ENCODE results near the gene OR52N5. TPM values are rescaled to one million over a fixed set of nuclear protein-coding genes. Genes with fewer than 3 reads are reported as not detected.

The OR52N5 gene
- not detected for total RNA-seq

DNA sequence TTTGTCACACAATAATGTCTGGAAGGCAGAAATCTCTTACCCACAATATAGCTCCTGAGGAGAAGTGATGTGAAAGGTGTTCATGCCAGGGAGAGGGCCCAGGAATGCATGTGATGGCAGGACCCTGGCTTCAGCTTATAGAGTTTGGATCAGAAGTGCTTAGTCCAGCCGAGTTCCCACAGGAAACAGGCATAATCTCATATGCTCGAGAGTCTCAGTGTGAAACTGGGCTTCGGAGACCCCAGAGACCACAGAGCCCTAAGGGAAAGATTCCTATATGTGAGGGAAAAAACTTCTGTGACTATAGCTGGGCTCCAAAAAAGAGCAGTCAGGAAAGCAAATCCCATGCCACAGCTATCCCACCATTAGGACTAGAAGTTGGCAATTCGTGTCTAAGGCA lies at the start of gene OR52N5:
OR52N5 (minus strand) TSS at position 101 of the 400 bp plus-strand sequence. CDS start 4,721 bp downstream, outside the sequence.
- no peak for TF ChIP-seq POLR2A (IDR thresholded peaks at IDR 0.05)
- TF ChIP-seq, protein P1, sequence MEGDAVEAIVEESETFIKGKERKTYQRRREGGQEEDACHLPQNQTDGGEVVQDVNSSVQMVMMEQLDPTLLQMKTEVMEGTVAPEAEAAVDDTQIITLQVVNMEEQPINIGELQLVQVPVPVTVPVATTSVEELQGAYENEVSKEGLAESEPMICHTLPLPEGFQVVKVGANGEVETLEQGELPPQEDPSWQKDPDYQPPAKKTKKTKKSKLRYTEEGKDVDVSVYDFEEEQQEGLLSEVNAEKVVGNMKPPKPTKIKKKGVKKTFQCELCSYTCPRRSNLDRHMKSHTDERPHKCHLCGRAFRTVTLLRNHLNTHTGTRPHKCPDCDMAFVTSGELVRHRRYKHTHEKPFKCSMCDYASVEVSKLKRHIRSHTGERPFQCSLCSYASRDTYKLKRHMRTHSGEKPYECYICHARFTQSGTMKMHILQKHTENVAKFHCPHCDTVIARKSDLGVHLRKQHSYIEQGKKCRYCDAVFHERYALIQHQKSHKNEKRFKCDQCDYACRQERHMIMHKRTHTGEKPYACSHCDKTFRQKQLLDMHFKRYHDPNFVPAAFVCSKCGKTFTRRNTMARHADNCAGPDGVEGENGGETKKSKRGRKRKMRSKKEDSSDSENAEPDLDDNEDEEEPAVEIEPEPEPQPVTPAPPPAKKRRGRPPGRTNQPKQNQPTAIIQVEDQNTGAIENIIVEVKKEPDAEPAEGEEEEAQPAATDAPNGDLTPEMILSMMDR (IDR thresholded peaks at IDR 0.05): no peak
- no peak within 1 kb of the TSS for H3K4me3 ChIP-seq
- intact Hi-C loops (cut with DNase I): no loop called here
- H3K36me3 ChIP-seq: no peaks in the 10 kb centered on the region
- WGBS, 2 donors: 50 to 53% methylated on average over 1 to 4 of the region's 4 CpGs
- no peaks in the 10 kb centered on the region for H3K27me3 ChIP-seq
- no peak for DNase-seq
- H3K27ac ChIP-seq: no peak within 1 kb of the TSS
- no peaks in the 10 kb centered on the region for H3K4me1 ChIP-seq
- H3K9me3 ChIP-seq: no peaks in the 10 kb centered on the region

DNA sequence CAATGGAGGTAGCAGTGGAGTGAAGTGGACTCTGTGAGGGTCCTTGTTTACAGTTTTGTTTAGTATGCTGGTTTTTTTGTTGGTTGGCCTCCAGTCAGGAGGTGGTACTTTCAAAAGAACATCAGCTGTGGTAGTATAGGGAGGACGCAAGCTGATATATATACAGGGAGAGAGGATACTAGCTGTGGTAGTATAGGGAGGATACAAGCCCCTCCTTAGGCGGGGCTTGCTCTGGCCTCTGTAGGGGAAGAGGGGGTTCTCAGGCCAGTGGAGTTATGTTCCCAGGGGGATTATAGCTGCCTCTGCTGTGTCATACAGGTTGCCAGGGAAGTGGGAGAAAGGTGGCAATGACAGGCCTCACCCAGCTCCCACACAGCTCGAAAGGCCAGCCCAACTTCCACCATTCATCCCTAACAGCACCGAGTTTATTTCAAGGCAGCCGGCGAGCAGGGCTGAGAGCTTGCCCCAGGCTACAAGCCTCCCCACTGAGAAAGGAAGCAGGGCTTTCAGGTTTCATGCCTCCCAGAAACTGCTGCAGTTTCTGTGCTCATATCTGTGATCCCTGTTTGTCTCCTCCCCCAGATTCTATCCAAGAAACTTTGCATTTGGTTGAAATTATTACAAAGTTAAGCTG lies 48.2 kb upstream of the OR52N5 start:
- no peak for TF ChIP-seq POLR2A (IDR thresholded peaks at IDR 0.05)
- TF ChIP-seq, protein P1 (IDR thresholded peaks at IDR 0.05): no peak
- Histone ChIP-seq H3K27ac (no peak overlapping the region), H3K4me3 (no peak overlapping the region), H3K9me3 (no peaks in the 10 kb centered on the region), H3K27me3 (no peaks in the 10 kb centered on the region), H3K36me3 (no peaks in the 10 kb centered on the region), H3K4me1 (no peaks in the 10 kb centered on the region)
- intact Hi-C loops (cut with DNase I): no loop called here
- no peak for DNase-seq
- 74 to 82% methylated on average over 2 of the region's 6 CpGs for WGBS, 2 donors

DNA sequence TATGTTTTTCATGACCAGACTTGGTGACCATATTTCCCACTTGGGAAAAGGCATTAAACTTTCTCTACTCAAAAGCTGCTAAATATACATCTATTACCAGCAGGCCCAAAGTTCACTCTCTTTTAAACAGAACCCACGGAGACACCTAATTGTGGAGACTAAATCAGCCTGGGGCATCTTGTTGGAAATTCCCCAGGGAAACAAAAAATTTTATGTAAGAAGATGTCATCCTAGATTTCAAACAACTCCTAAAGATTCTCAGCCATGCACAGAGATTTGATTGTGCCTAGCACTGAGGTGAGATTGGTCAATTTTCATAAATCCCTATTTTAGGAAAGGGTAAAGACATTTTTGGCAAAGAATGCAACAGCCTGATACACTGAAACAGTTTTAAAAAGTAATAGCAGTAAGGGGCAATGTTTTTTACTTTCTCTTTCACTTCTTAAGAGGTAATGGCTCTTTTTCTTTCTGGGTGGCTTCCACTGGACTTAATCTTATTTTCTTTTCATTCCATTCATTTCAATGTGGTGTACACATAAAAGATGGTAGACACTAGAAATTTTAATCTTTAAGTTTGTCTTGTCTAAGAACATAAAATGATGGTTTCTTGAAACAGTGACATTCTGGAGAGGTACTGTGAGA lies 35.2 kb upstream of the OR52N5 start:
- 16 to 18% methylated on average over 1 of the region's 1 CpG for WGBS, 2 donors

DNA sequence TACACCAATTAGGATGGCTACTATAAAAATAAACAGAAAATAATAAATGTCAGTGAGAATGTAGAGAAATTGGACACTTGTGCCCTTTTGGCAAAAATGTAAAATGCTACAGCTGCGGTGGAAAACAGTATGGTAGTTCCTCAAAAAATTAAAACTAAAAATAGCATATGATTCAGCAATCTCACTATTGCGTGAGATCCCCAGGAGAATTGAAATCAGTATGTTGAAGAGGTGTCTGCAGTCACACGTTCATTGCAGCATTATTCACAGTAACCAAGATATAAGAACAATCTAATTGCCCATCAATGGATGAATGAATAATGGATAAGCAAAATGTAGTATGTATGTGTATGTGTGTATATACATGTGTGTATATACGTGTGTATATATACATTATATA lies 32.4 kb upstream of the OR52N5 start:
- no peak for DNase-seq
- intact Hi-C loops (cut with DNase I): no loop called here
- H3K36me3 ChIP-seq: no peaks in the 10 kb centered on the region
- TF ChIP-seq, protein P1 (IDR thresholded peaks at IDR 0.05): no peak
- TF ChIP-seq POLR2A (IDR thresholded peaks at IDR 0.05): no peak
- H3K27me3 ChIP-seq: no peaks in the 10 kb centered on the region
- H3K4me1 ChIP-seq: no peaks in the 10 kb centered on the region
- H3K27ac ChIP-seq: no peak overlapping the region
- WGBS, 2 donors: 48 to 56% methylated on average over 4 of the region's 4 CpGs
- H3K9me3 ChIP-seq: no peaks in the 10 kb centered on the region
- no peak overlapping the region for H3K4me3 ChIP-seq

More for the DNA sequence above, 35.2 kb upstream of the OR52N5 start:
- Histone ChIP-seq H3K9me3 (no peaks in the 10 kb centered on the region), H3K27me3 (no peaks in the 10 kb centered on the region), H3K4me3 (no peak overlapping the region), H3K4me1 (no peaks in the 10 kb centered on the region), H3K27ac (no peak overlapping the region), H3K36me3 (no peaks in the 10 kb centered on the region)
- intact Hi-C loops (cut with DNase I): no loop called here
- no peak for TF ChIP-seq POLR2A (IDR thresholded peaks at IDR 0.05)
- TF ChIP-seq, protein P1 (IDR thresholded peaks at IDR 0.05): no peak
- DNase-seq: no peak

All from esophagus squamous epithelium (tissue), 5 donors.